ENCODE data around the gene ALKBH5.

- no peak for TF ChIP-seq ZNF274 (IDR thresholded peaks at IDR 0.05; ENCODE audit: low read depth, low read length)
- no peak for TF ChIP-seq SUZ12 (IDR thresholded peaks at IDR 0.05; ENCODE audit: extremely low read depth, insufficient read depth, insufficient read length)
These were observed 43.0 kb upstream of the ALKBH5 start for GRCh38 chr17:18140648-18141047.
